Fibroblast of mammary gland (primary cell): ENCODE results near the gene SPAG5.

Source experiments
- DNase-seq: peaks from one replicate; pipeline ENCODE4 v3.0.0-alpha.2; 2010; ENCODE audit warnings: low read depth
- H3K4me3 ChIP-seq: 2 replicates; pipeline ENCODE4 v1.5.1; 2011; ENCODE audit warnings: low read depth, mild to moderate bottlenecking, low read length, moderate library complexity; ENCODE audit not compliant: control insufficient read depth
- CTCF ChIP-seq: conservative IDR thresholded peaks from 2 replicates; pipeline ENCODE4 v1.5.1; 2011; ENCODE audit warnings: low read depth, low read length, inconsistent platforms; ENCODE audit not compliant: control insufficient read depth, insufficient read depth

Gene SPAG5

GRCh38 chr17:28598799-28599310, at the start of gene SPAG5:
SPAG5 (minus strand) TSS chr17:28599025; CDS start chr17:28598946, 79 bp downstream.
- no peak for TF ChIP-seq CTCF
- DNase-seq, result peak; percentile 88
- peak within 1 kb of the TSS; percentile 89 for H3K4me3 ChIP-seq

- H3K4me3 ChIP-seq, result no peak overlapping the region
- TF ChIP-seq CTCF, result no peak
- DNase-seq, result no peak
These were observed 47.4 kb upstream of the SPAG5 start for GRCh38 chr17:28646039-28646754.

DNA sequence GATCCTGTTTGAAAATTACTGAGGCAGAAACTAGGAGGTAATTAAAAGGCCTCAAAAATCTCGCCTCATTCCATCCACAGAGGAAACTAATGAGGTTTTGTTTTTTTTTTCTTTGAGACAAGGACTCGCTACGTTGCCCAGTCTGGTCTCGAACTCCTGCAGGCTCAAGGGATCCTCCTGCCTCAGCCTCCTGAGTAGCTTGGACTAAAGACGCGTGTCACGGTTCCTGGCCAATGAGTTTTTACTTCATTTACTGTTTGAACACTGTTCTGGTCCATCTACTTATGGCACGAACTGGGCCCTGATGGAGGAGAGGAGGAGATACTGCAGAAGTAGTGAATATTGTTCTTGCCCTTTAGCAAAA, 46.7 kb upstream of the SPAG5 start:
- no peak for DNase-seq
- peak overlapping the region; percentile 70 for H3K4me3 ChIP-seq
- no peak for TF ChIP-seq CTCF

DNA sequence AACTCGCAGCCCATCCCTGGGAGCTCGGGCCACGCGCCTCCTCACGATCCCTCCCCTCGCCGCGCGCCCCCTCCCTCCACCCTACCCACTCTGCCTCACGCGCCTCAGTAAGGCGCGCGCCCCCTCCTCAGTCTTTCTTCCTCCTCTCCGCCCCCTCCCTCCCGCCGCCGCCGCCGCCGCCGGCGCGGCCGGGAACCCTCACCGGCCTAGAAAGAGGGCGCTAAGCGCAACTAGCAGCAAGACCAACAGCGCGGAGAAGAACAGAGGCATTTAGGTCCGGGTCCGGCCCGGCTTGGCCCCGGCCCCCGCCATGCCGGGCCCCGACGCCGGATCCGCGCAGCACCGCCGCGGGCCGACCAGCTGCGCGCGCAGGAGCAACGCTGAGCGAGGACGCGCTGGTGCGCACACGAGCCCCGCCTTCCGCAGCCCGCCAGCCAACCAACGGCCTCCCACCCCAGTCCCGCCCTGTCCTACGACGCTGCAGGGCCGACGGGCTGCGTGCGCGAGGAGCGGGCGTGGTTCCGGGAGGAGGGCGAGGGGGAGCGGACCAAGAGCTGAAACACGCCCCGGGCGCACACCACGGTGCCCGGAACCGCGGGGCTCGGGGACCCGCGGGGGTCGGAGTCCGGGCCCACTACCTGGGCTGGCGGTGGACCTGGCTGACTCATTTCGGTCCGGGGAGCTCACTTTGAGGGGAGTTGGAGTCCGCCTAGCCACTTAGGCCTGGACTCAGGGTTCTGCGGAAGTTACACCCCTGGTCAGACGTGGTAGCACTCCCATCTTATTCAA, 46.2 kb upstream of the SPAG5 start, which contains the start of gene BLTP2:
BLTP2 (minus strand) TSS at position 372 of the 789 bp plus-strand sequence; CDS start at position 270, 102 bp downstream.
- DNase-seq, result peak; percentile 89
- peak within 1 kb of the TSS; percentile 90 for H3K4me3 ChIP-seq
- no peak for TF ChIP-seq CTCF

GRCh38 chr17:28643983-28644786, 45.4 kb upstream of the SPAG5 start:
- peak; percentile 47 for TF ChIP-seq CTCF
- peak; percentile 39 for DNase-seq
- H3K4me3 ChIP-seq, result peak overlapping the region; percentile 90

- DNase-seq, result no peak
- no peak overlapping the region for H3K4me3 ChIP-seq
- TF ChIP-seq CTCF, result no peak
These were observed 42.8 kb upstream of the SPAG5 start for GRCh38 chr17:28641579-28641978.
